HEK293T (cell line): Measurements from ENCODE around the gene MBD2.

Experiments
- CTCF ChIA-PET: fragments of 350-600 bp; formaldehyde crosslinking; extraction: SDS; loops from one replicate; lab custom pipeline; 2021; ENCODE audit warnings: antibody characterized with exemption, inconsistent platforms; lab: Yijun Ruan, JAX
- POLR2A ChIA-PET: fragments of 350-600 bp; formaldehyde crosslinking; extraction: SDS; loops from one replicate; lab custom pipeline; 2020; ENCODE audit warnings: antibody characterized with exemption, inconsistent platforms; lab: Yijun Ruan, JAX
- DNase-seq: peaks from one replicate; pipeline ENCODE4 v3.0.0; 2012; ENCODE audit warnings: mixed read lengths; ENCODE audit errors: extremely low spot score
- ARNT ChIP-seq: fragments of 450-650 bp; IDR thresholded peaks from 2 replicates; pipeline ENCODE4 v1.6.1; 2017; ENCODE audit warnings: mild to moderate bottlenecking
- BHLHE40 ChIP-seq: fragments of 450-650 bp; IDR thresholded peaks from 2 replicates; pipeline ENCODE4 v1.6.1; 2016; ENCODE audit warnings: mild to moderate bottlenecking, moderate library complexity, borderline replicate concordance
- CTBP1 ChIP-seq: fragments of 450-650 bp; IDR thresholded peaks from 2 replicates; pipeline ENCODE4 v1.6.1; 2016; ENCODE audit warnings: borderline replicate concordance
- ELF4 ChIP-seq: fragments of 450-650 bp; IDR thresholded peaks from 2 replicates; pipeline ENCODE4 v1.6.1; 2017; ENCODE audit warnings: antibody characterized with exemption
- FOXA1 ChIP-seq: fragments of 450-650 bp; IDR thresholded peaks from 2 replicates; pipeline ENCODE4 v1.6.1; 2016; ENCODE audit warnings: mild to moderate bottlenecking
- FOXK2 ChIP-seq: fragments of 450-650 bp; IDR thresholded peaks from 2 replicates; pipeline ENCODE4 v1.6.1; 2016; ENCODE audit warnings: mild to moderate bottlenecking
- FOXM1 ChIP-seq: fragments of 450-650 bp; IDR thresholded peaks from 2 replicates; pipeline ENCODE4 v1.6.1; 2017; ENCODE audit warnings: mild to moderate bottlenecking, borderline replicate concordance
- HDGF ChIP-seq: fragments of 450-650 bp; IDR thresholded peaks from 2 replicates; pipeline ENCODE4 v1.6.1; 2017; ENCODE audit warnings: antibody characterized with exemption, borderline replicate concordance
- L3MBTL2 ChIP-seq: fragments of 450-650 bp; conservative IDR thresholded peaks from 2 replicates; pipeline ENCODE4 v1.6.1; 2016; ENCODE audit warnings: mild to moderate bottlenecking
- LEF1 ChIP-seq: fragments of 450-650 bp; IDR thresholded peaks from 2 replicates; pipeline ENCODE4 v1.6.1; 2017; ENCODE audit warnings: mild to moderate bottlenecking, borderline replicate concordance
- NFRKB ChIP-seq: fragments of 450-650 bp; IDR thresholded peaks from 2 replicates; pipeline ENCODE4 v1.6.1; 2016; ENCODE audit warnings: mild to moderate bottlenecking, moderate library complexity
- SP1 ChIP-seq: fragments of 450-650 bp; IDR thresholded peaks from 2 replicates; pipeline ENCODE4 v1.6.1; 2017
- SUZ12 ChIP-seq: fragments of 450-650 bp; IDR thresholded peaks from 2 replicates; pipeline ENCODE4 v1.6.1; 2016; ENCODE audit warnings: mild to moderate bottlenecking
- TARDBP ChIP-seq: fragments of 450-650 bp; IDR thresholded peaks from 2 replicates; pipeline ENCODE4 v1.6.1; 2016
- ZNF384 ChIP-seq: fragments of 450-650 bp; IDR thresholded peaks from 2 replicates; pipeline ENCODE4 v1.6.1; 2016
- TF ChIP-seq, protein P1 (sequence below): fragments of 450-650 bp; IDR thresholded peaks from 2 replicates; pipeline ENCODE4 v1.6.1; 2016

Gene MBD2

DNA sequence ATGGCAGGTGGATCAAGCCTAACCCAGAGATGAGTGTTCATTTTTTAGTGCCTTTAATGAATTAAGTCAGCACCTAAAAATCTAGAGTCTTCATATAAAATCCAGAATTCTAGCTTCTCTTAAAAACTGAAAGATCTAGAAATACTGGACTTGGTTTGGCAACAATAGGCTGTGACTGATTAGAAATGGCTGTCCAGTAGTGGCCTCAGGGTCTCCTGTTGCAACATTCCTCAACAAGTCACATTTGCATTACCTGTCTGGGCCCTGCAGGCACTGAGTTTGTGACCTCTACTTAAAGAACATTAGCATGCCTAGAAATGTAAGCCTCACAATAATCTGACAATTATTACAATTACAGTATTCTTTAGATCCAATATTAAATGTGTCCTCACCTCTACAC lies 33.1 kb downstream of the MBD2 start:
- no peak for TF ChIP-seq L3MBTL2
- no peak for TF ChIP-seq NFRKB
- no peak for TF ChIP-seq FOXM1
- TF ChIP-seq CTBP1 = no peak
- TF ChIP-seq ELF4 = no peak
- TF ChIP-seq SUZ12 = no peak
- TF ChIP-seq, protein P1, sequence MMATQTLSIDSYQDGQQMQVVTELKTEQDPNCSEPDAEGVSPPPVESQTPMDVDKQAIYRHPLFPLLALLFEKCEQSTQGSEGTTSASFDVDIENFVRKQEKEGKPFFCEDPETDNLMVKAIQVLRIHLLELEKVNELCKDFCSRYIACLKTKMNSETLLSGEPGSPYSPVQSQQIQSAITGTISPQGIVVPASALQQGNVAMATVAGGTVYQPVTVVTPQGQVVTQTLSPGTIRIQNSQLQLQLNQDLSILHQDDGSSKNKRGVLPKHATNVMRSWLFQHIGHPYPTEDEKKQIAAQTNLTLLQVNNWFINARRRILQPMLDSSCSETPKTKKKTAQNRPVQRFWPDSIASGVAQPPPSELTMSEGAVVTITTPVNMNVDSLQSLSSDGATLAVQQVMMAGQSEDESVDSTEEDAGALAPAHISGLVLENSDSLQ = no peak
- TF ChIP-seq TARDBP = no peak
- no peak for TF ChIP-seq BHLHE40
- no peak for TF ChIP-seq LEF1
- no peak for TF ChIP-seq HDGF
- TF ChIP-seq SP1 = no peak
- ChIA-PET CTCF (no interaction called here), POLR2A (no interaction called here)

DNA sequence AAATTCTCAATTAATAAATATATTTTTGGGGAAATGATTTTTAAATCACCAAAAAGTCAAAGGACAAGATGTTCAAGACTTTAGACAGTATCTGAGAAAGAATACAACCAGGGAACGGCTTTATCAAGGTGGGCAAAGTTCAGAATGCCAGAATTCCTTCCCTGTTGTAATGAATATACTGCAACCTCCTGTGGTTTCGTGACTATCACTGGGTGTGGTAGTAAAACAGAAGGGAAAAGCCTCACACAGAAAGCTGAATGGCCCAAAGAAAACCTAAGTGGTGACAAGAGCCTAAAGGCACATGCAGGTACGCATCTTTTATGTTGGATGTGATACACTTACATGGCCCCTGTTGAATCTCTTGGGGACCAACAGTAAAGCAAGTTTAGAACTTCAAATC lies 37.1 kb downstream of the MBD2 start:
- no peak for TF ChIP-seq L3MBTL2
- TF ChIP-seq, protein P1 = no peak
- no peak for TF ChIP-seq FOXK2
- TF ChIP-seq ZNF384 = no peak
- TF ChIP-seq FOXM1 = no peak
- TF ChIP-seq ARNT = no peak
- no peak for DNase-seq
- ChIA-PET POLR2A (no interaction called here), CTCF (no interaction called here)

More for the DNA sequence above, 33.1 kb downstream of the MBD2 start:
- DNase-seq = no peak

GRCh38 chr18:54184836-54185235 lies 39.6 kb downstream of the MBD2 start:
- ChIA-PET CTCF (no interaction called here), POLR2A (no interaction called here)
- DNase-seq = no peak
- TF ChIP-seq ZNF384 (no peak), CTBP1 (no peak), LEF1 (no peak)
- TF ChIP-seq, protein P1 = no peak

GRCh38 chr18:54183390-54183789 lies 41.1 kb downstream of the MBD2 start:
- ChIA-PET CTCF (no interaction called here), POLR2A (no interaction called here)
- TF ChIP-seq FOXM1 (no peak), ARNT (no peak), SUZ12 (no peak), NFRKB (no peak), BHLHE40 (no peak), CTBP1 (no peak)
- DNase-seq = no peak

GRCh38 chr18:54181856-54182602 lies 42.4 kb downstream of the MBD2 start:
- TF ChIP-seq L3MBTL2 (no peak), BHLHE40 (no peak), NFRKB (no peak), FOXK2 (no peak), SUZ12 (no peak), CTBP1 (no peak), FOXA1 (no peak), TARDBP (no peak), ZNF384 (no peak), SP1 (no peak)
- ChIA-PET CTCF (no interaction called here), POLR2A (no interaction called here)
- DNase-seq = no peak

- ChIA-PET CTCF (no interaction called here), POLR2A (no interaction called here)
- DNase-seq = no peak
- TF ChIP-seq FOXA1 (no peak), NFRKB (no peak), SP1 (no peak), LEF1 (no peak), FOXM1 (no peak), ARNT (no peak), CTBP1 (no peak)
Measured at GRCh38 chr18:54173980-54174630, 50.4 kb downstream of the MBD2 start.

DNA sequence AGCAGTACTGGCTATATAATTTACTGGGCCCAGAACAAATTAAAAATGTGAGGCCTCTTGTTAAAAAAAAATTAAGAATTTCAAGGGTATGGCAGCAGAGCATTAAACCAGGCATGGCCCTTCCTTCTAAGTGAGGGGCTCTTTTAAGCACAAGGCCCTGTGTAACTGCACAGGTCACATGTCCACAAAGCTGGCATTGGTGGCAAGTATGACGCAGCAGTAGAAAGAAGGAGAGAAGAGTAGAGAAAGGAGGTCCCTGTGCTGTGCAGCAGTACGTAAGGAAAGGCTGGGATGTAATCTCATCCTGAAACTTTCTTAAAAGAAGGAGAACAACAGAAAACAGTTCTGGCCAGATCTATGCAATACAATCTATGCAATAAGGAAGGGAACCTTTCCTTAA lies 51.2 kb downstream of the MBD2 start:
- DNase-seq = no peak
- TF ChIP-seq ARNT (no peak), ELF4 (no peak), FOXM1 (no peak), TARDBP (no peak), ZNF384 (no peak), FOXK2 (no peak), BHLHE40 (no peak), CTBP1 (no peak), L3MBTL2 (no peak)
- TF ChIP-seq, protein P1 = no peak
- ChIA-PET CTCF (no interaction called here), POLR2A (no interaction called here)
